Hepatocyte (in vitro differentiated cells): Measurements from ENCODE around the gene NT5M. TPM values are rescaled to one million over a fixed set of nuclear protein-coding genes. Genes with fewer than 3 reads are reported as not detected.

Experiments
- DNase-seq: peaks from one replicate; pipeline ENCODE4 v3.0.0-alpha.2; 2016; ENCODE audit warnings: low spot score
- H2AFZ ChIP-seq: fragments of 200-600 bp; sonication (generic); 2 replicates; pipeline ENCODE4 v1.6.0; 2016; ENCODE audit warnings: antibody characterized with exemption, mild to moderate bottlenecking
- H3K27ac ChIP-seq: fragments of 200-600 bp; sonication (generic); 2 replicates; pipeline ENCODE4 v1.5.1; 2016; ENCODE audit warnings: mild to moderate bottlenecking
- H3K27me3 ChIP-seq: fragments of 200-600 bp; sonication (generic); 2 replicates; pipeline ENCODE4 v1.6.1; 2016
- H3K36me3 ChIP-seq: fragments of 200-600 bp; sonication (generic); replicated peaks from 2 replicates; pipeline ENCODE4 v1.5.1; 2016; ENCODE audit warnings: low read depth; ENCODE audit not compliant: insufficient read depth
- H3K4me1 ChIP-seq: fragments of 200-600 bp; sonication (generic); 2 replicates; pipeline ENCODE4 v1.5.1; 2016; ENCODE audit warnings: mild to moderate bottlenecking, moderate library complexity; ENCODE audit not compliant: insufficient read depth
- H3K4me2 ChIP-seq: fragments of 200-600 bp; sonication (generic); 2 replicates; pipeline ENCODE4 v1.6.0; 2016
- H3K4me3 ChIP-seq: fragments of 200-600 bp; sonication (generic); 2 replicates; pipeline ENCODE4 v1.5.1; 2016; ENCODE audit warnings: mild to moderate bottlenecking
- H3K79me2 ChIP-seq: fragments of 200-600 bp; sonication (generic); 2 replicates; pipeline ENCODE4 v1.6.0; 2017; ENCODE audit warnings: mild to moderate bottlenecking
- H3K9me2 ChIP-seq: fragments of 200-600 bp; sonication (generic); replicated peaks from 2 replicates; pipeline ENCODE4 v1.6.0; 2017; ENCODE audit warnings: mild to moderate bottlenecking; ENCODE audit not compliant: insufficient read depth
- H3K9me3 ChIP-seq: fragments of 200-600 bp; sonication (generic); 2 replicates; pipeline ENCODE4 v1.5.1; 2016; ENCODE audit warnings: low read depth, mild to moderate bottlenecking
- H4K20me1 ChIP-seq: fragments of 200-600 bp; sonication (generic); 2 replicates; pipeline ENCODE4 v1.6.0; 2016; ENCODE audit warnings: mild to moderate bottlenecking; ENCODE audit not compliant: insufficient read depth, poor library complexity, severe bottlenecking
- EZH2 ChIP-seq: fragments of 200-600 bp; sonication (generic); IDR thresholded peaks from 2 replicates; pipeline ENCODE4 v1.6.1; 2016; ENCODE audit warnings: antibody characterized with exemption, mild to moderate bottlenecking, borderline replicate concordance
- EZH2phosphoT487 ChIP-seq: fragments of 200-600 bp; sonication (generic); IDR thresholded peaks from one replicate; pipeline ENCODE4 v1.6.1; 2018; ENCODE audit warnings: antibody characterized with exemption, mild to moderate bottlenecking, low read depth, moderate library complexity; ENCODE audit not compliant: unreplicated experiment, severe bottlenecking
- WGBS: methylation state at CpG from one replicate; pipeline ENCODE4 v1.1.6; 2016; ENCODE audit warnings: low lambda C conversion rate; ENCODE audit errors: missing lambda C conversion rate; 5-methylcytosine and 5-hydroxymethylcytosine counted together
- polyA plus RNA-seq: library from polyadenylated mRNA; unstranded; fragments of >200 nt; fragmentation: Nextera tagmentation; extraction: Ambion mirVana; gene quantifications from 2 replicates; pipeline ENCODE4 v1.2.1, GENCODE V29; 2016
- total RNA-seq: library from RNA; depleted of rRNA; stranded (reverse); fragments of >200 nt; gene quantifications from 2 replicates; pipeline ENCODE4 v1.2.3, GENCODE V29; 2014
- TF ChIP-seq, protein P1 (sequence below): fragments of 200-600 bp; sonication (generic); IDR thresholded peaks from 2 replicates; pipeline ENCODE4 v1.5.1; 2016; ENCODE audit warnings: antibody characterized with exemption, mild to moderate bottlenecking; ENCODE audit not compliant: poor library complexity

NT5M gene
- total and polyA plus RNA-seq, 2 experiments from 2014 or later, result 3.4 to 3.5 TPM

DNA sequence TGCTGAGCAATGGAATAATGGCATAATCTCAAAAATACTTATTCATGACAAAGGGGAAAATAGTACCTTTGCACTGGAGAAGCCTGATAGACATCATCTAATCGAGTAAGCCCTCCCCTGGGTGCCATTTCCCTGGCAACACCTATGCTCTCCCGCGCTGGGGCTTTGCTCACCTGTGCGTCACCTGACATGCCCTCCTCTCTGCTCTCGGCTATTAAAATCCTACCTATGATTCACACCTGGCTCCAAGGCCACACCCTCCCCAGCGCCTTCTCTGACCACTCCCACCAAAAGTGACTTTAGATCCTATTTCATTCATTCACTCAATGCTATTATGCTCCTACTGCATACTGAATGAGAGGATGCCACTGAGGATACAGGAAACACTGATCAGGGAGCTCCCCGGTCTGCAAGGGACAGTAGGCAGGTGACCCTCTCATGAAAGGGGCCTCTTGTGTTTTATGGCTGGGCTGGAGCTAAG is 83.9 kb downstream of the NT5M start:
- no peaks in the 10 kb centered on the region for H3K9me3 ChIP-seq
- TF ChIP-seq, protein P1, sequence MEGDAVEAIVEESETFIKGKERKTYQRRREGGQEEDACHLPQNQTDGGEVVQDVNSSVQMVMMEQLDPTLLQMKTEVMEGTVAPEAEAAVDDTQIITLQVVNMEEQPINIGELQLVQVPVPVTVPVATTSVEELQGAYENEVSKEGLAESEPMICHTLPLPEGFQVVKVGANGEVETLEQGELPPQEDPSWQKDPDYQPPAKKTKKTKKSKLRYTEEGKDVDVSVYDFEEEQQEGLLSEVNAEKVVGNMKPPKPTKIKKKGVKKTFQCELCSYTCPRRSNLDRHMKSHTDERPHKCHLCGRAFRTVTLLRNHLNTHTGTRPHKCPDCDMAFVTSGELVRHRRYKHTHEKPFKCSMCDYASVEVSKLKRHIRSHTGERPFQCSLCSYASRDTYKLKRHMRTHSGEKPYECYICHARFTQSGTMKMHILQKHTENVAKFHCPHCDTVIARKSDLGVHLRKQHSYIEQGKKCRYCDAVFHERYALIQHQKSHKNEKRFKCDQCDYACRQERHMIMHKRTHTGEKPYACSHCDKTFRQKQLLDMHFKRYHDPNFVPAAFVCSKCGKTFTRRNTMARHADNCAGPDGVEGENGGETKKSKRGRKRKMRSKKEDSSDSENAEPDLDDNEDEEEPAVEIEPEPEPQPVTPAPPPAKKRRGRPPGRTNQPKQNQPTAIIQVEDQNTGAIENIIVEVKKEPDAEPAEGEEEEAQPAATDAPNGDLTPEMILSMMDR, result no peak
- TF ChIP-seq EZH2phosphoT487 (no peak), EZH2 (no peak)
- no peaks in the 10 kb centered on the region for H3K79me2 ChIP-seq
- peaks cover 7% of the 10 kb centered on the region for H3K4me1 ChIP-seq
- H3K4me3 ChIP-seq, result no peak overlapping the region
- DNase-seq, result peak; percentile 73
- H4K20me1 ChIP-seq, result no peaks in the 10 kb centered on the region
- no peaks in the 10 kb centered on the region for H3K9me2 ChIP-seq
- no peak overlapping the region for H2AFZ ChIP-seq
- H3K27me3 ChIP-seq, result no peaks in the 10 kb centered on the region
- no peak overlapping the region for H3K4me2 ChIP-seq
- H3K27ac ChIP-seq, result peak overlapping the region; percentile 83
- H3K36me3 ChIP-seq, result no peaks in the 10 kb centered on the region
- WGBS, result 76% methylated on average over 7 of the region's 7 CpGs

DNA sequence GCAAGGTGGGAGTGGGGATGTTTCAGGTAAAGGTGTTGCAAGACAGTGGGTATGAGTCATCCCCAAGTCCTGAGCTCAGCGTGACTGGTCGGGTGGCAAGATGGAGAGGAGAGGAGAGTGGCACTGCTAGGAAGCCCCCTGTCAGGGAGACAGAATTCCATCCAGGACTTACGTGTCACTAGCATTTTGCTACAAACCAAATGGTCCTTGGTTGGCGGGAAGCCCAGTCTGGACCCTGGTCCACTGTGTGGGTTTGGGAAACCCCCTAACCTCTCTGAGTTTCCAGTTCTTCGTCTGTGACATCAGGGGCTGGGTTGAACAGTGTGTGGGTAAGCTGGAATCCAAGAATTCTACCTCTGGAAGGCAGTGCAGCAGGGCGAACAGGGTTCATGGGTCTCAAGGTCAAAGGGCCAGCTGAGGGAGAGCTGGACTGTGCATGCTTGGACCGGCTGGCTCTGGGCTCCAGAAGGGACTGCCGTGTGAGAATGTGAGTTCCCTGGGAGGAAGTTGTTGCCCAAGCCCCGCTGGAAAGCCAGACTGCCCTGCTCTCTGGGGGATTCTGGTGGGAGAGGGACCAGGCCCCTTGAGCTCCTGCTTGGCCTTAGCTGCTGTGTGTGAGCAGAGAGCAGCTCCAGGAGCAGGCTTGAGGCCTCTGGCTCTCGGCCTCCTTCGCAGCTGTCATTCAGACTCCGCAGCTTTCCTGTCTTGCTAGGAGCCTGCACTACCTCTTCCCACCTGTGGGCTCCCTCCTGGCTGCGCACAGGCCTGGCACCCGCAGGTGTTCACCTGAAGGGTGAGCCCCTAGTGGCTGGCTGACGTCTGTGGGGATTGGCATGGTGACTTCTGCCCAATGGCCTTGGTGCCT is 84.6 kb downstream of the NT5M start:
- WGBS, result 64% methylated on average over 15 of the region's 15 CpGs
- peak; percentile 66 for DNase-seq
- no peak overlapping the region for H3K4me3 ChIP-seq
- no peak overlapping the region for H2AFZ ChIP-seq
- TF ChIP-seq, protein P1, result peak; percentile 38
- TF ChIP-seq EZH2phosphoT487, result no peak
- TF ChIP-seq EZH2, result no peak
- H3K9me2 ChIP-seq, result no peaks in the 10 kb centered on the region
- peaks cover 7% of the 10 kb centered on the region for H3K4me1 ChIP-seq
- no peaks in the 10 kb centered on the region for H3K79me2 ChIP-seq
- no peak overlapping the region for H3K4me2 ChIP-seq
- no peaks in the 10 kb centered on the region for H3K27me3 ChIP-seq
- no peaks in the 10 kb centered on the region for H4K20me1 ChIP-seq
- H3K27ac ChIP-seq, result peak overlapping the region; percentile 83
- H3K9me3 ChIP-seq, result no peaks in the 10 kb centered on the region
- H3K36me3 ChIP-seq, result no peaks in the 10 kb centered on the region

DNA sequence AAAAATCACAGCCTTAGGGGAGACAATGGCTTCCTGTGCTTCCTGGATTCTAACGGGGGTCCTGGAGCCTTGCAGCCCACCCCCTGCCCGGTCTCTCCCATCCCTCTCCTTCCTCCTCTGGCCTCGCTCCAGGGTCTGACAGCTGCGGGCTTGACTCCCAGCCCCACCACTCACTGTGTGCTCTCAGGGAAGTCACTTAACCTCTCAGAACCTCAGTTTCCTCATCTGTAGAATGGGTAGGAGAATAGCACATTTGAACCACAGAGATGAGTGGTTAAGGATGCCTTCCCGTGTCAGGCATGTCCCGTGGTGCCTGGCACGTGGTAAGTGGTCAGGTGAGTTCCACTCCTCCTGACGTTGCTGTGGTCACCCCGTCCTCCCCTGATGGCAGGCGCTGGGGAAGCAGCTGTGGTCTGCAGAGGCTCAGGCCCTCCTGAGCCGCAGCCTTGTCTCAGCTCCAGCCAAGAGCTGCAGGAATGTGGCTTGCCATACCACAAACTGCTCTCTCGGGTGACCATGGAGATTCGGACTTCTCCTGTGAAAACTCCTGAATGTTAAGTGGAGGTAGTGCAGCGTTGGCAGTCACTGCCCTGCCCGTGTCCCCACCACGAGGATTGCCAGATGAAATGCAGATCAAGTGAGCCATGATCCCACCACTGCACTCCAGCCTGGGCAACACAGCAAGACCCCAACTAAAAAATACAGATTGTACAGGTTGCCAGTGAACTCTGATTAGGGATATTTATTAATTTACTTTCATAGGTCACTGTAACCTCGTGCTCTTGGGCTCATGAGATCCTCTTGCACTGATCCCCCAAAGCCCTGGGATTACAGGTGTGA is 85.7 kb downstream of the NT5M start:
- DNase-seq, result no peak
- no peak overlapping the region for H2AFZ ChIP-seq
- no peak for TF ChIP-seq EZH2phosphoT487
- no peak for TF ChIP-seq EZH2
- TF ChIP-seq, protein P1, result no peak
- no peaks in the 10 kb centered on the region for H4K20me1 ChIP-seq
- H3K27me3 ChIP-seq, result no peaks in the 10 kb centered on the region
- no peak overlapping the region for H3K4me3 ChIP-seq
- no peaks in the 10 kb centered on the region for H3K9me3 ChIP-seq
- no peaks in the 10 kb centered on the region for H3K79me2 ChIP-seq
- H3K36me3 ChIP-seq, result no peaks in the 10 kb centered on the region
- H3K4me1 ChIP-seq, result peaks cover 7% of the 10 kb centered on the region
- H3K9me2 ChIP-seq, result no peaks in the 10 kb centered on the region
- no peak overlapping the region for H3K27ac ChIP-seq
- H3K4me2 ChIP-seq, result no peak overlapping the region
- 91% methylated on average over 16 of the region's 17 CpGs for WGBS
